Stomach smooth muscle (tissue), 2 donors: ENCODE data around the gene WDR88.
A peak's percentile ranks its signal among the peaks of the same experiment; 100 is the strongest.

Experiments used
- H3K27ac ChIP-seq: one replicate; pipeline ENCODE4 v1.7.0; 2013; ENCODE audit warnings: mild to moderate bottlenecking, low read length, inconsistent platforms
- H3K27me3 ChIP-seq, 2 donors: one replicate each; pipeline ENCODE4 v1.7.0; 2013; ENCODE audit warnings: low read length in 2 of 2; ENCODE audit not compliant: insufficient read depth in 2 of 2, control insufficient read depth in 1 of 2
- H3K36me3 ChIP-seq, 2 donors: one replicate each; pipeline ENCODE4 v1.7.0; 2013; ENCODE audit warnings: low read length in 2 of 2; ENCODE audit not compliant: control insufficient read depth in 2 of 2, insufficient read depth in 2 of 2
- H3K4me1 ChIP-seq: one replicate; pipeline ENCODE4 v1.7.0; 2013; ENCODE audit warnings: low read length; ENCODE audit not compliant: control insufficient read depth, insufficient read depth
- H3K4me3 ChIP-seq, 2 donors: one replicate each; pipeline ENCODE4 v1.7.0; 2013; ENCODE audit warnings: low read length in 2 of 2
- H3K9ac ChIP-seq, 2 donors: one replicate each; pipeline ENCODE4 v1.7.0; 2013; ENCODE audit warnings: low read length in 2 of 2, mild to moderate bottlenecking in 1 of 2
- H3K9me3 ChIP-seq, 2 donors: one replicate each; pipeline ENCODE4 v1.7.0; 2013; ENCODE audit warnings: low read length in 2 of 2; ENCODE audit not compliant: control insufficient read depth in 2 of 2
- donor health status: healthy.
- donor health status: Pancreatic carcinoma.

WDR88 gene

GRCh38 chr19:33100894-33101644, 30.8 kb upstream of the WDR88 start:
- H3K4me1 ChIP-seq = no peaks in the 10 kb centered on the region
- peaks cover 21 to 37% of the 10 kb centered on the region in 2 donors for H3K36me3 ChIP-seq
- no peak overlapping the region for H3K4me3 ChIP-seq

GRCh38 chr19:33102893-33103292, 29.0 kb upstream of the WDR88 start:
- Histone ChIP-seq H3K9me3 (no peaks in the 10 kb centered on the region), H3K27ac (no peak overlapping the region), H3K36me3 (peaks cover 21 to 40% of the 10 kb centered on the region in 2 donors), H3K4me1 (no peaks in the 10 kb centered on the region), H3K9ac (no peak overlapping the region), H3K27me3 (no peaks in the 10 kb centered on the region), H3K4me3 (no peak overlapping the region)

More at GRCh38 chr19:33100894-33101644, 30.8 kb upstream of the WDR88 start:
- H3K27ac ChIP-seq = no peak overlapping the region
- H3K9ac ChIP-seq = no peak overlapping the region
- H3K9me3 ChIP-seq = no peaks in the 10 kb centered on the region
- no peaks in the 10 kb centered on the region for H3K27me3 ChIP-seq

GRCh38 chr19:33108161-33108560, 23.8 kb upstream of the WDR88 start:
- H3K36me3 ChIP-seq = peaks cover 34 to 52% of the 10 kb centered on the region in 2 donors
- no peaks in the 10 kb centered on the region for H3K9me3 ChIP-seq
- no peak overlapping the region for H3K27ac ChIP-seq
- H3K4me3 ChIP-seq = no peak overlapping the region
- no peaks in the 10 kb centered on the region for H3K4me1 ChIP-seq
- no peak overlapping the region for H3K9ac ChIP-seq
- no peaks in the 10 kb centered on the region for H3K27me3 ChIP-seq

- Histone ChIP-seq H3K4me1 (no peaks in the 10 kb centered on the region), H3K4me3 (no peak overlapping the region), H3K36me3 (peaks cover 46 to 56% of the 10 kb centered on the region in 2 donors), H3K9me3 (no peaks in the 10 kb centered on the region), H3K27me3 (no peaks in the 10 kb centered on the region), H3K9ac (no peak overlapping the region), H3K27ac (no peak overlapping the region)
Measured at GRCh38 chr19:33110137-33110910, 21.6 kb upstream of the WDR88 start.

DNA sequence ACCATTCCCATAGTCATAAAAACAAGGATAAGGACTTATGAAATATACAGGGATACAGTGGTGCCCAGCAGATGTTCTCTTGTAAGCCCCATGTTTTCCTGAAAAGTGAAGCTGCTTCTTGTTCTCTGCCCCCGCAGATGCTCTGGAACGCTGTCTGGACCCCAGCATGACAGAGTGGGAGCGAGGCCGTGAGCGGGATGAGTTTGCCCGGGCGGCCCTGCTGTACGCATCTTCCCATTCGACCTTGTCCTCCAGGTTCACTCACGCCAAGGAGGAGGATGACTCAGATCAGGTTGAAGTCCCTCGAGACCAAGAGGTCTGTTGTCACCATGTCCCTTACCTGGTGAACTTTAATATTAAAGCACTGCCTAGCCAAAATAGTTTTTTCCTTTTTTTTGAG, 20.3 kb upstream of the WDR88 start:
- H3K9ac ChIP-seq = no peak overlapping the region
- H3K9me3 ChIP-seq = no peaks in the 10 kb centered on the region
- H3K27ac ChIP-seq = no peak overlapping the region
- no peaks in the 10 kb centered on the region for H3K27me3 ChIP-seq
- no peak overlapping the region for H3K4me3 ChIP-seq
- no peaks in the 10 kb centered on the region for H3K4me1 ChIP-seq
- peaks cover 52 to 53% of the 10 kb centered on the region in 2 donors for H3K36me3 ChIP-seq

DNA sequence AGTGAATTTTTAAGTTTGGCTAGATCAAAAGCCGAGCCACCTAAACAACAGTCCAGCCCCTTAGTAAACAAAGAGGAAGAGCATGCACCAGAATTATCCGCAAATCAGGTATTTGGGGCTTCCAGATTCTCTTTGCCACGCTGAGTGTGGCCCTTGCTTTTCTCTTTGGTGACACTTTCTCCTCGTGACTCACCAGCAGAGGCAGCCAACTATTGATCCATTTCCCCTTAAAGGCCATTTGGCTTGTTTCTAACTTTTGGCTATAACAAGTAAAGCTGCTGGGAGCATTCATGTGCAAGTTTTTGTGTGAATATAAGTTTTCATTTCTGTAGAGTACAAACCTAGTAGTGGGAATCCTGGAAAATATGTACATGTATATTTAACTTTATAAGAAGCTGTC, 17.6 kb upstream of the WDR88 start:
- no peak overlapping the region for H3K4me3 ChIP-seq
- no peak overlapping the region for H3K9ac ChIP-seq
- H3K27me3 ChIP-seq = no peaks in the 10 kb centered on the region
- no peak overlapping the region for H3K27ac ChIP-seq
- H3K9me3 ChIP-seq = no peaks in the 10 kb centered on the region
- no peaks in the 10 kb centered on the region for H3K4me1 ChIP-seq
- H3K36me3 ChIP-seq = peaks cover 47 to 49% of the 10 kb centered on the region in 2 donors

GRCh38 chr19:33117501-33117900, 14.4 kb upstream of the WDR88 start:
- Histone ChIP-seq H3K9me3 (no peaks in the 10 kb centered on the region), H3K36me3 (peaks cover 30 to 31% of the 10 kb centered on the region in 2 donors), H3K27ac (no peak overlapping the region), H3K27me3 (no peaks in the 10 kb centered on the region), H3K4me3 (no peak overlapping the region), H3K4me1 (no peaks in the 10 kb centered on the region), H3K9ac (no peak overlapping the region)

- Histone ChIP-seq H3K4me1 (no peaks in the 10 kb centered on the region), H3K27me3 (no peaks in the 10 kb centered on the region), H3K36me3 (peaks cover 24 to 28% of the 10 kb centered on the region in 2 donors), H3K27ac (no peak overlapping the region), H3K9me3 (no peaks in the 10 kb centered on the region), H3K4me3 (no peak overlapping the region), H3K9ac (no peak overlapping the region)
Measured at GRCh38 chr19:33118643-33119042, 13.3 kb upstream of the WDR88 start.

DNA sequence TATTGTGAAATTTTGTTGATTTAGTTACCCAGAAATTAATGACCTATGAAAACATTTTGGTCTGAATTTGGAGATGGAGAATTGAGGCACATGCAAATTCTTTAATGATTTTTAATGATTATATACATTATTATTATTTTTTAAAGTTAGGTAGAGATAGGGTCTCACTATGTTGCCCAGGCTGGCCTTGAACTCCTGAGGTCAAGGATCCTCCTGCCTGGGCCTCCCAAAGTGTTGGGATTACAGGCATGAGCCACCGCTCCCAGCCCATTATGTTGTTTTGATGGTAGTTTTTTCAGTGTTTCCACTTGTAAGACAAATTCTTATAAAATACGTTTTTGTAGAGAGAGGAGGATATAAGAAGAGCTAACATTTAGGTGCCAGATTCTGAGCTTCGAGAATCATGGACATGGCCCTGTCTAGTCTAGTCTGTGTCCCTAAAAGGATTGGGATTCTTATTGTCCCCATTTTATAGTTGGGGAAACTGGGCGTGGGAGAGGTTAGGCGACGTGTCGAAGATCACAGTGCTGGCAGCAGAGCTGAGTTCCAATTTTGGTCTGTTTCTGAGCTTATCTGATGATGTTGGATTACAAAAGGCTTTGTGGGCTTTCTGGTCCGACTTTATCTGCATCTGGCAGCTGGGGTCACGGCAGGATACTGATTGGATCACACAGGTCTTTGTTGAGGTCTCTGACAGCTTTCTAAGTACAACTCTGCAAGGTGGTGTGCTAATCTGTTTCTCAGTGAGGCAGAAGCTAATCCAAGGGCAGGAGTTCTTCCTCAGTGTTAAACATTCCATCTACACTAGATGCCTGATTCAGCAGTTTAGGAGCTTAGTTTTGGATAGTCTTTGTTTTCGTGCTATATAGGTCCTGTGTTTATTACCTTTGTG, 7.5 kb upstream of the WDR88 start:
- no peaks in the 10 kb centered on the region for H3K9me3 ChIP-seq
- no peak overlapping the region for H3K4me3 ChIP-seq
- peaks cover 3% of the 10 kb centered on the region for H3K4me1 ChIP-seq
- H3K9ac ChIP-seq = no peak overlapping the region
- H3K27ac ChIP-seq = no peak overlapping the region
- no peaks in the 10 kb centered on the region for H3K27me3 ChIP-seq
- peaks cover 15 to 16% of the 10 kb centered on the region in 2 donors for H3K36me3 ChIP-seq

- peak overlapping the region in 1 of 2 donors; percentile 8 for H3K4me3 ChIP-seq
- peaks cover 15 to 20% of the 10 kb centered on the region in 2 donors for H3K36me3 ChIP-seq
- H3K9me3 ChIP-seq = no peaks in the 10 kb centered on the region
Measured at GRCh38 chr19:33125929-33126388, 6.0 kb upstream of the WDR88 start.

More at GRCh38 chr19:33125929-33126388, 6.0 kb upstream of the WDR88 start:
- H3K9ac ChIP-seq = peak overlapping the region in 1 of 2 donors; percentile 51
- peaks cover 3% of the 10 kb centered on the region for H3K4me1 ChIP-seq
- no peak overlapping the region for H3K27ac ChIP-seq
- no peaks in the 10 kb centered on the region for H3K27me3 ChIP-seq
